ENCODE data around the gene SEC63.
"Not testable (repeated sequence)": the region's sequence is repeated elsewhere in the genome, so short reads cannot be mapped to it uniquely, and the experiment has no call there.

SEC63 gene

DNA sequence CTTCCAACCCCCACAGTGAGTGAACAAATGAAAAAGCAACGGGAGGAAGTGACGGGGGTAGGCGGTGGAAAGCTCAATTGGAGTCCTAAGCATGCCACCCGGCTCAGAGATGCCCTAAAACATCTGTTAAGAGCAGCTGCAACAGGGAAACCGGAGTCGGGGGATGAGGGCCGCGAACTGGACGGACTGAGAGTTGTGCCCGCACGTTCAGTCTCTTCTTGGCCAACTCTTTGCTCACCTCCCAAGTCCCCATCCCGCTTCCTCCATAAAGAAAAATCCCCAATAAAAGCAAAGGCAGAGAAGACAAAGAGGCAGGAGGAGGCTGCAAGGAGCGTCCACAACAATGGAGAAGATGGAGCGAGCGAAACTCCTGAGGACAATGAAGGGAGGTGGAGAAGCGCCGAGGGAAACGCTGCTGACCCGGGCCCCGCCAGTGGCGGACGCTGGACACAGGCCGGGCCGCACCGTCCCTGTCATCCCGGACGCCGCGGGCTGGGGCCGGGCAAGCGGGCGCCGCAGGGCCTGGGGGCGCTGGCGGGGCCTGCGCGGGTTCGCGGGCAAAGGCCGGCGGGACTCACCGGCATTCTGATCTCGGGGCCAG lies 600 bp downstream of the SEC63 start:
- peak; percentile 71 to 73 for DNase-seq
- TF ChIP-seq GATA1 (IDR thresholded peaks at IDR 0.05; ENCODE audit: low read depth, low read length) (no peak), POLR2A (IDR thresholded peaks at IDR 0.05; ENCODE audit: low read length) (peak; percentile 15)

DNA sequence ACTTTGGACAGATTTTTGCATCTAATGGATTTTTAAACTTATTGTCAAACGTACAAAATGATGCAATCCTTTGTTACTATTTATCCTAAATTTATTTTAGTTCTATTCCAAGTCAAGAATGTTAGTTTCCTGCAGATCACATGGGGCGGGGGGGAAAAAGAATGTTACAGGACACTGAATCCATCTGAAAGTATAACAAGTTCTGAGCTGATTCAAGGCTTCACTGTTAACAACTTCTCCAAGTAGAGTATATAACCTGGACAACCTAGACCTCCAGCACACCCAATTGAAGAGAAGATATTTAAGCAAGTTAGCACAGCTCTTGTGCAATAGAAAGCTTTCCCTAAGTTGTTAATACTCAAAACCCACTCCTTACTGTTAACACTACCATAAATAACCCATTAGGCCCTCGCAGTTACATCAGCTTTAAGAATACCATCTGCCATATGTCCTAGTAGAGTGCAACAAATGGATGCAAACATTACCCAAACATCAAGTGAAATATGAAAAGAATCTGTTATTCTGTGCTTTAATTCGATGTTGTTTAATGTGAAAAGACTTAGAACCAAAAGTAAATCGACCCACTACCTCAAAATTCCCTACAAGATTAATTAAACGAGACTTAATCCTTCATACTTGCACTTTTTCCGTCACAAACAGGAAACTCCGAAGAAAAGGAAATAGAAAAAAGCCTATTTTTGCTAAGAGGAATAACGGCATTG lies 1.3 kb downstream of the SEC63 start:
- TF ChIP-seq GATA1 (IDR thresholded peaks at IDR 0.05; ENCODE audit: low read depth, low read length) (no peak), POLR2A (IDR thresholded peaks at IDR 0.05; ENCODE audit: low read length) (peak; percentile 5)
- peak; percentile 47 to 67 for DNase-seq

DNA sequence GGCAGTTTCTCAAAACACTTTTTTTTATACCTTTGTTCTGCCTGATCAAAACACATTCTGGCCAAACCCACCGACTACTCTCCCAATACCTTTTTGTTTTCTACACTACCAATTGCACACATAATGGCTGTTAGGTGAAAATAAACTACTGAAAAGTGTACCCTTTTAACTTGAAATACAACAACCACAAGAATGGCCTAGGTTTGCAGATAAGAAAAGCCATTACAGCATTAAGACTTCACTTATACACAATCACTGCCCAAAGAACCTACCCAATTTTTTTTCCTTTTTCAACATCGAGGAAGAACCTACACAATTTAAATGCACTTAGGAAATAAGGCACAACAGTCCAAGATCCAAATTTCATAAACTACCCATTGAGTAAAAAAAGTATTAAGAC lies 1.8 kb downstream of the SEC63 start:
- peak; percentile 30 to 37 for DNase-seq
- TF ChIP-seq GATA1 (IDR thresholded peaks at IDR 0.05; ENCODE audit: low read depth, low read length) (no peak), POLR2A (IDR thresholded peaks at IDR 0.05; ENCODE audit: low read length) (no peak)

DNA sequence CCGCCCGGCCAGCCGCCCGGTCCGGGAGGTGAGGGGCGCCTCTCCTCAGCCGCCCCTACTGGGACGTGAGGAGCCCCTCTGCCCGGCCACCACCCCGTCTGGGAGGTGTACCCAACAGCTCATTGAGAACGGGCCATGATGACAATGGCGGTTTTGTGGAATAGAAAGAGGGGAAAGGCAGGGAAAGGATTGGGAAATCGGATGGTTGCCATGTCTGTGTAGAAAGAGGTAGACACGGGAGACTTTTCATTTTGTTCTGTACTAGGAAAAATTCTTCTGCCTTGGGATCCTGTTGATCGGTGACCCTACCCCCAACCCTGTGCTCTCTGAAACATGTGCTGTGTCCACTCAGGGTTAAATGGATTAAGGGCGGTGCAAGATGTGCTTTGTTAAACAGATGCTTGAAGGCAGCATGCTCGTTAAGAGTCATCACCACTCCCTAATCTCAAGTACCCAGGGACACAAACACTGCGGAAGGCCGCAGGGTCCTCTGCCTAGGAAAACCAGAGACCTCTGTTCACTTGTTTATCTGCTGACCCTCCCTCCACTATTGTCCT lies 4.1 kb downstream of the SEC63 start:
- not testable (repeated sequence) for DNase-seq

DNA sequence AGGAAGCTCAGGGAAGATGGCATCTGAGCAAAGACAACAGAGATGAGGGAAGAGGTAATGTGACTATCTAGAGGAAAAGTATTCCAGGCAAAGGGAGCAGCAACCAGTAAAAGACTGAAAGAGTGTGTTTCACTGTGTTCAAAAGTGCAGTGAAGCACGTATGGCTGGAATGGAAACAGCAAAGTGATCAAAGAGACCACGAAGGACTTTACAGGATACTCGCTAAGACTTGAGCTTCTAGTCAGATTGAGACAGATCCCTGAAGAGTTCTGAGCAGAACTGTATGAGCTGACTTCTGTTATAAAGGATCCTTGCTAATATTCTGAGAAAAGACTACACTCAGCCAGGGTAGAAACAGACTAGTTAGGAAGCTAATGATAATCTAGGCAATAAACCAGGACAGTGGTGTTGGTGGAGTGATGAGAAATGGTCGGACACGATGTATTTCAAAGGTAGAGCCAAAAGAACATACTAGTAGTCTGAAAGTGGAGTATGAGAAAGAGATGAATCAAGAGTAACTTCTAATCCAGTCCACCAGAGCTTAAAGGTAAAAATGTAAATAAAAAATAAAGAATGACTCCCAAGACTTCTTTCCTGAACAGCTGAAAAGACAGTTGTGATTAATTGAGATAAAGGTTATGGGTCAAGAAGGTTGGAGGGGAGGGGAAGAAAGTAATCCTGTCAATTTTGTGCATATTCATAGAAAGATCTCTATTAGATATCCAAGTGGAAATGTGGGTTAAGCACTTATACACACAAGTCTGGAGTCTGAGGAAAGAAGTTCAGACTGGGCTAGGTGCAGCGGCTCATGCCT lies 14.2 kb downstream of the SEC63 start:
- no peak for TF ChIP-seq GATA1 (IDR thresholded peaks at IDR 0.05; ENCODE audit: low read depth, low read length)
- no peak for TF ChIP-seq POLR2A (IDR thresholded peaks at IDR 0.05; ENCODE audit: low read length)
- no peak for DNase-seq

DNA sequence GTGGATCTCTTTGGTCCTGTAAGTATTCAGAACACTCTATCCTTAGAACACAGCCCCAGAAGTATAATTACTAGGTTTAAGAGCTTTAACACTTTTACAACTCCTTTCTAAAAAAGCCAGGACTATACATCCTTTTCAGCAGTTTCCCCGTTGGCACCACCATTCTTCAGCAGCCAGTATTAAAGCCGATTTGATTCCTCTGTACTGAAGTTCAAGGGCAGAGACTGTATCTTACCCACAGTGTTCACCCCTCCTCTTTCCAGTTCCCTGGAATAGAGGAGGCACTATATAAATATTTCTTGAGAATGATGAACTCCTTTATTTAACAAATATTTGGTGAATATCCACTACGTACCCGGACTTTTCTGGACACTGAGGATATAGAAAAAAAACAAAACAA lies 15.9 kb downstream of the SEC63 start:
- TF ChIP-seq GATA1 (IDR thresholded peaks at IDR 0.05; ENCODE audit: low read depth, low read length) (no peak), POLR2A (IDR thresholded peaks at IDR 0.05; ENCODE audit: low read length) (no peak)
- no peak for DNase-seq

DNA sequence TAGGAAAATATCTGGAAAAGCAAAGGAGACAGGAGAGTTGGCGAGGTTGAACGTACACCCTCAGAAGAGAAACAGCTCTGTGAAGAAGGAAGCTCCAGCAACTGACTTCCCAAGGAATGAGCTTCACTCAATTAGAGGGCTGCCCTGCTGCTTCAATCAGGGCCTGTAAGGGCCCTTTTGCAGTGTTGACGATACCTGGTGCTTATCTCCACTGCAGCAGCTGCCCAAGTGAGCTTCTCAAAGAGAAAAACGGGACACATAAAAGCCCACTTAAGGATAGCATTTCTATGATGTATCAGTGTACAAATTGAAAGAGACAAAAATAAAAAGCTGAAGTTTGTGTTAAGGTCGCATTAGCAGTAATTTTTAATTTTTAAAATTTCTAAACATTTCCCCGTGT lies 16.4 kb downstream of the SEC63 start:
- DNase-seq: peak; percentile 27 to 55
- no peak for TF ChIP-seq GATA1 (IDR thresholded peaks at IDR 0.05; ENCODE audit: low read depth, low read length)
- no peak for TF ChIP-seq POLR2A (IDR thresholded peaks at IDR 0.05; ENCODE audit: low read length)

DNA sequence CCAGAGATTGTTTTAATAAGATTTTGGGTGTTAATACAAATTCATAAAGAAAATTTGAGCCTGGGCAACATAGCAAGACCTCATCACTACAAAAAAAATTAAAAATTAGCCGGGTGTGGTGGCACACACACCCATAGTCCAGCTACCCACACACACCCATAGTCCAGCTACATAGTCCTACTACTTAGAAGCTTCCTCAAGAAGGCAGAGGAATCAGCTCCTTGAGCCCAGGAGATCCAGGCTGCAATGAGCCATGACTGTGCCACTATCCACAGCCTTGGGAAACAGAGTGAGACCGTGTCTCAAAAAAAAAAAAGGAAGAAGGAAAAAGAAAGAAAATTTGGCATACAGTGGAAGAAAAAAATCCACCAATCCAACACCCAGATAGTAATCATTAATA lies 16.8 kb downstream of the SEC63 start:
- TF ChIP-seq POLR2A (IDR thresholded peaks at IDR 0.05; ENCODE audit: low read length) (no peak), GATA1 (IDR thresholded peaks at IDR 0.05; ENCODE audit: low read depth, low read length) (no peak)
- DNase-seq: no peak

DNA sequence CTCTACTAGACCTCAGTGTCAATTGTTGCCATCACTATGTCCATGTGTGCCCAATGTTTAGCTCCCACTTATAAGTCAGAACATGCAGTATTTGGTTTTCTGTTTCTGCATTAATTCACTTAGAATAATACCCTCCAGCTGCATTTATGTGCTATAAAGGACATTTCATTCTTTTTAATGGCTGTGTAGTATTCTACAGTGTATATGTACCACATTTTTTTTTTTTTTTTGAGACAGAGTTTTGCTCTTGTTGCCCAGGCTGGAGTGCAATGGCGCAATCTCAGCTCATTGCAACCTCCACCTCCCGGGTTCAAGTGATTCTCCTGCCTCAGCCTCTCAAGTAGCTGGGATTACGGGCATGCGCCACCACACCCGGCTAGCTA lies 21.1 kb downstream of the SEC63 start:
- not testable (repeated sequence) for DNase-seq

DNA sequence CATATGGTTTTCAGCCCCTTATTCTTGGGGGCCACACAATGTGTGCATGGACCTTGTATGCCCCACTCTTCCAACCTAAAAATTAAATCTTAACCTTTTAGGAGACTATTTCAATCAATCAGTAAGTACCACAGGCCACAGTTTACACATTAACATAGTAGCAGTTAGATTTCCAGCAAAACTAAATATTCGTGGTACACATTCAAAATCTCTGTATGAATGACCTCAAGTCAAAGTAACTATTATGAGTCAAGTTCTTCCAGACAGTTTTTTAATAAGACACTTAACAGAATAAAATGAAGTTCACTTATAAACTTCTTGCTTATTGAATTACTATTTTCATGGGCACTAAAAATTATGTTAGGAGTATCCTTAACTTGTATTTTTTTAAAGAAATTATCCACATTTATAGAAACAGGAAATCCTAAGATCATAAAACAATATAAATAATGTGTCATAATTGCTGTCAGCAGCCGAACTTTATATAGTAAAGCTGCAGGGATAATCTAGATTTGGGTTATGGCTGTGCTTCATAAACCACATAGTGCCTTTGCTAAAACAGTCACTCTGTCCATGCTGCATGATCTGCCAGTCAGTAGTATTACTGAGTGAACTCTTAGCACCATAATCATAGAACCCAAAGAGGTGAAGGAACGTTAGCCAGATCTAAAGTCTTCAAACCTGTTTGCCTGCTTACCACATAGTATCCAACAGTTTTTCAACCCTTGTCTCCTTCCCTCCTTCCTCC lies 21.7 kb downstream of the SEC63 start:
- DNase-seq: no peak
- TF ChIP-seq GATA1 (IDR thresholded peaks at IDR 0.05; ENCODE audit: low read depth, low read length) (no peak), POLR2A (IDR thresholded peaks at IDR 0.05; ENCODE audit: low read length) (no peak)

DNA sequence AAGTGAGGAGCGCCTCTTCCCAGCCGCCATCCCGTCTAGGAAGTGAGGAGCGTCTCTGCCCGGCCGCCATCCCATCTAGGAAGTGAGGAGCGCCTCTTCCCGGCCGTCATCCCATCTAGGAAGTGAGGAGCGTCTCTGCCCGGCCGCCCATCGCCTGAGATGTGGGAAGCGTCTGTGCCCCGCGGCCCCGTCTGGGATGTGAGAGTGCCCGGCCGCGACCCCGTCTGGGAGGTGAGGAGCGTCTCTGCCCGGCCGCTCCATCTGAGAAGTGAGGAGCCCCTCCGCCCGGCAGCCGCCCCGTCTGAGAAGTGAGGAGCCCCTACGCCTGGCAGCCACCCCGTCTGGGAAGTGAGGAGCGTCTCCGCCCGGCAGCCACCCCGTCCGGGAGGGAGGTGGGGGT lies 23.8 kb downstream of the SEC63 start:
- not testable (repeated sequence) for DNase-seq

DNA sequence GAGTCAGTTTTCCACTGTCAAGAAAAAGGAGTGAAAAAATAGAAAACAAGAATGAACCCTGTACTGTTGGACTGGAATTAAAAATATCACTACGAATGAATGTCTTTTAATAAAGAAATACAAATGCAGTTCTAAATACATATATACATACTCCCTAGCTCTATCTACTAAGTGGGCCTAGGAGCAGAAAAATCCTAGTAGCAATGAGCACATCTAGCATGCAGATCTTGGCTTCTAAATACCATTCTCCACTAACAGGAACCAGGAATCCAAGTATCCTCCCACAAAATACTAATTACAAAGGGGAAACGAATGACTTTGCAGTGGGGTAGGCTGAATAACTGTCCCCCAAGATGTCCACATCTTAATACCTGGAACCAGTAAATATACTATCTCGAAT lies 25.4 kb downstream of the SEC63 start:
- TF ChIP-seq POLR2A (IDR thresholded peaks at IDR 0.05; ENCODE audit: low read length): no peak
- no peak for TF ChIP-seq GATA1 (IDR thresholded peaks at IDR 0.05; ENCODE audit: low read depth, low read length)
- no peak for DNase-seq

DNA sequence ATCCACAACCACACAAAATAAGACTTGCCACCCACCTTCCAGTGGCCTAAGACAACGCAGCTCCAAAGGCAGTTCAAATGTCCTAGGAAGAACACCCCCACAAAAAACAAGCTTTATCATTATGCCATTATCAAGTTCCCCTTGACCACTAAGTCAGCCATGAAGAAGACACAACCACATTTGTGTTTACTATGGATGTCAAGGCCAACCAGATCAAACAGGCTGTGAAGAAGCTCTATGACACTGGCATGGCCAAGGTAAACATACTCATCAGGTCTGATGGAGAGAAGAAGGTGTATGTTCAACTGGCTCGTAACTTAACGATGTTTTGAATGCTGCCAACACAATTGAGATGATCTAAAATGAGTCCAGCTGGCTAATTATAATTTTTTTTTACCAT lies 26.1 kb downstream of the SEC63 start:
- TF ChIP-seq POLR2A (IDR thresholded peaks at IDR 0.05; ENCODE audit: low read length) (no peak), GATA1 (IDR thresholded peaks at IDR 0.05; ENCODE audit: low read depth, low read length) (no peak)
- no peak for DNase-seq

DNA sequence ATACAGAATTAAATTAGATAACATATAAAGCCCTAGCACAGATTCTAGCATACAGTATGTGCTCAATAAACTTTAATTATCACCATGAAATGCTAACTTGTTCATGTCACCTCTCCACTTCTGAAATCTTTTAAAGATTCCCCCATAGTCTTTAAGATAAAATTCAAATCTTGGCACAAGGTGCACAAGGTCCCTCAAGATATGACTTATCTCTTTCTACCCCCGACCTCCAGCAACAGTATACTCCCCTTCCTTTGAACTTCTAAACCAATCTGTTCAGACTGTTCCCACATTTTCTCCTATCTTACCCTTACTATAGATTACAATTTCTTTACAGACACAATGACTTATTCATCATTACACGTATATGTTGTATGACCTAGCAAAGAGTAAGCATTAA lies 29.0 kb downstream of the SEC63 start:
- TF ChIP-seq GATA1 (IDR thresholded peaks at IDR 0.05; ENCODE audit: low read depth, low read length): no peak
- no peak for TF ChIP-seq POLR2A (IDR thresholded peaks at IDR 0.05; ENCODE audit: low read length)

DNA sequence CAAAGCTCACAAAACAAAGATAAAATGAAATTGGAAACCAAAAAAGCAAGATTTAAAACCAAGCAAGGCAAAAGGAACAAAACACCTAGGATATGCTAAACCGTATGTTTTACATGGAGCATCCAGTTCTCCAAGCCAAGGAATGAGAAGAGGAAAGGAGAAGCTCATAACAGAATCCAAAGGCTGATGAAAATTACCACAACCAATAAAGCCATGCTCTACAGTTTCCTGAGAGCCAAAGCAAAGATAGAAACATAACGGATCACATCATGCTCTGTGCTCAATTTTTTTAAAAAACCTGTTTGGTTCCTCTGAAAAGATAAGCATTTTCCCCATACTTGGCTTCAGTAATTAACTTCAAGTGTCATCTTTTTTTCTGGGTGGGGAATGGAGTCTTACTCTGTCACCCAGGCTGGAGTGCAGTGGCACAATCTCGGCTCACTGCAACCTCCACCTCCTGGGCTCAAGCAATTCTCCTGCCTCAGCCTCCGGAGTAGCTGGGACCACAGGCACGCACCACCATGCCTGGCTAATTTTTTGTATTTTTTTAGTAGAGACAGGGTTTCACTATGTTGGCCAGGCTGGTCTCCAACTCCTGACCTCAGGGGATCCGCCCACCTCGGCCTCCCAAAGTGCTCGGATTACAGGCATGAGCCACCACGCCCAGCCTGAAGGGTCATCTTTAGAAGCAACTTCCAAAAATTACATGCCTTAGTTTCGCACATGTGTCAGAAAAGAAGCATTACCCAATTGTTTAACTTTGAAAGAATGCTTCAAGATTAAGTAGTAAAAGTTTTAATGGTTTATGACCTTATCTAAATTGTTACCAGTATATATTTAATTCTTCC lies 31.1 kb downstream of the SEC63 start:
- DNase-seq: not testable (repeated sequence)

More for the DNA sequence above, 29.0 kb downstream of the SEC63 start:
- peak in 1 of 2 experiments; percentile 50 for DNase-seq

Data from erythroblast (primary cell).